IMR-90 (cell line): ENCODE measurements around the gene TBXT. TPM values are rescaled to one million over a fixed set of nuclear protein-coding genes. Genes with fewer than 3 reads are reported as not detected.

Source experiments
- ATAC-seq: fragments of 200-7000 bp; cut with Tn5 transposase; 2 replicates; pipeline ENCODE4 v1.9.1; 2020; ENCODE audit warnings: low read depth, mild to moderate bottlenecking, moderate library complexity
- BruUV-seq: library from RNA; stranded (reverse); fragments of 400-500 nt; replicated peaks from 2 replicates; lab custom pipeline; 2021; lab: Mats Ljungman, UMichigan
- CTCF ChIA-PET: fragments of 300-600 bp; formaldehyde crosslinking; extraction: SDS; loops from one replicate; lab custom pipeline; 2021; ENCODE audit warnings: antibody characterized with exemption; lab: Yijun Ruan, JAX
- POLR2A ChIA-PET: fragments of 300-600 bp; sonication (Branson Sonifier 250); formaldehyde crosslinking; loops from one replicate; lab custom pipeline; 2022; ENCODE audit warnings: antibody characterized with exemption; ENCODE audit not compliant: unreplicated experiment; lab: Charles Lee
- DNase-seq: peaks from one replicate; pipeline ENCODE4 v3.0.0; 2013
- H2AFZ ChIP-seq: replicated peaks from 2 replicates; pipeline ENCODE3; 2013; ENCODE audit warnings: low read length, mild to moderate bottlenecking; ENCODE audit not compliant: poor library complexity
- H2AK5ac ChIP-seq: 2 replicates; pipeline ENCODE4 v1.6.1; 2013; ENCODE audit warnings: low read depth, low read length, inconsistent platforms
- H2AK9ac ChIP-seq: replicated peaks from 2 replicates; pipeline ENCODE3; 2013; ENCODE audit warnings: mild to moderate bottlenecking, low read depth, low read length, moderate library complexity; ENCODE audit not compliant: poor library complexity
- H2BK120ac ChIP-seq: 2 replicates; pipeline ENCODE4 v1.6.1; 2013; ENCODE audit warnings: low read depth, low read length, inconsistent platforms
- H2BK15ac ChIP-seq: 3 replicates; pipeline ENCODE4 v1.6.1; 2013; ENCODE audit warnings: low read depth, low read length, inconsistent platforms
- H2BK20ac ChIP-seq: 2 replicates; pipeline ENCODE4 v1.6.1; 2013; ENCODE audit warnings: low read depth, mild to moderate bottlenecking, inconsistent platforms, low read length, moderate library complexity
- H2BK5ac ChIP-seq: 2 replicates; pipeline ENCODE4 v1.6.1; 2013; ENCODE audit warnings: mild to moderate bottlenecking, low read depth, low read length, inconsistent platforms; ENCODE audit not compliant: poor library complexity, severe bottlenecking
- H3K14ac ChIP-seq: replicated peaks from 2 replicates; pipeline ENCODE4 v1.6.1; 2013; ENCODE audit warnings: low read depth, low read length, inconsistent platforms
- H3K18ac ChIP-seq: 2 replicates; pipeline ENCODE4 v1.6.1; 2013; ENCODE audit warnings: low read depth, low read length, control low read depth
- H3K23ac ChIP-seq: 2 replicates; pipeline ENCODE4 v1.6.1; 2013; ENCODE audit warnings: low read depth, low read length, inconsistent platforms
- H3K27ac ChIP-seq: 2 replicates; pipeline ENCODE4 v1.5.1; 2013; ENCODE audit warnings: mild to moderate bottlenecking, control low read depth, low read length; ENCODE audit not compliant: insufficient read depth
- H3K27me3 ChIP-seq: 2 replicates; pipeline ENCODE4 v1.6.1; 2013; ENCODE audit warnings: low read length; ENCODE audit not compliant: control insufficient read depth, insufficient read depth
- H3K36me3 ChIP-seq: 2 replicates; pipeline ENCODE4 v1.6.1; 2013; ENCODE audit warnings: low read length, mixed read lengths; ENCODE audit not compliant: control insufficient read depth, insufficient read depth
- H3K4ac ChIP-seq: 2 replicates; pipeline ENCODE4 v1.6.1; 2013; ENCODE audit warnings: low read depth, low read length, inconsistent platforms
- H3K4me1 ChIP-seq: 2 replicates; pipeline ENCODE4 v1.6.1; 2013; ENCODE audit warnings: low read length, mixed read lengths; ENCODE audit not compliant: control insufficient read depth, insufficient read depth
- H3K4me2 ChIP-seq: 2 replicates; pipeline ENCODE4 v1.6.1; 2013; ENCODE audit warnings: low read depth, mild to moderate bottlenecking, control low read depth, low read length, moderate library complexity
- H3K4me3 ChIP-seq: 2 replicates; pipeline ENCODE4 v1.5.1; 2013; ENCODE audit warnings: low read depth, mild to moderate bottlenecking, control low read depth, low read length, moderate library complexity; ENCODE audit not compliant: insufficient read depth
- H3K56ac ChIP-seq: 2 replicates; pipeline ENCODE4 v1.6.1; 2013; ENCODE audit warnings: low read length, inconsistent platforms; ENCODE audit not compliant: insufficient read depth; ENCODE audit errors: extremely low read depth
- H3K79me1 ChIP-seq, 2 experiments: 2 replicates each; pipeline ENCODE4 v1.6.1; 2013; ENCODE audit warnings: low read length in 2 of 2, inconsistent platforms in 1 of 2, low read depth in 1 of 2
- H3K9ac ChIP-seq: 2 replicates; pipeline ENCODE4 v1.6.1; 2013; ENCODE audit warnings: low read depth, low read length, control low read depth
- H3K9me1 ChIP-seq: 2 replicates; pipeline ENCODE4 v1.6.1; 2013; ENCODE audit warnings: low read length, inconsistent platforms; ENCODE audit not compliant: insufficient read depth
- H3K9me3 ChIP-seq: 2 replicates; pipeline ENCODE4 v1.6.1; 2013; ENCODE audit warnings: low read length; ENCODE audit not compliant: control insufficient read depth, insufficient read depth
- H4K20me1 ChIP-seq: 2 replicates; pipeline ENCODE4 v1.6.1; 2013; ENCODE audit warnings: low read length, inconsistent platforms; ENCODE audit not compliant: insufficient read depth
- H4K5ac ChIP-seq: 2 replicates; pipeline ENCODE4 v1.6.1; 2013; ENCODE audit warnings: mild to moderate bottlenecking, low read depth, low read length, control low read depth
- H4K8ac ChIP-seq, 2 experiments: 2 replicates each; pipeline ENCODE4 v1.6.1; 2013; ENCODE audit warnings: low read depth in 2 of 2, low read length in 2 of 2, control low read depth in 1 of 2, inconsistent platforms in 1 of 2
- H4K91ac ChIP-seq: 2 replicates; pipeline ENCODE4 v1.6.1; 2013; ENCODE audit warnings: low read depth, low read length, inconsistent platforms; ENCODE audit not compliant: insufficient read depth
- ELK1 ChIP-seq: fragments of 150-350 bp; IDR thresholded peaks from 2 replicates; pipeline ENCODE4 v1.6.1; 2016; ENCODE audit warnings: low read depth, mild to moderate bottlenecking, low read length, moderate library complexity, borderline replicate concordance
- FOS ChIP-seq: fragments of 150-350 bp; IDR thresholded peaks from 2 replicates; pipeline ENCODE4 v1.6.1; 2016; ENCODE audit warnings: low read depth, low read length
- MAFK ChIP-seq: IDR thresholded peaks from 2 replicates; pipeline ENCODE4 v1.6.1; 2012; ENCODE audit warnings: low read depth, low read length, improper control_type of control experiment
- WGBS, 2 experiments: methylation state at CpG; one replicate each; pipeline versions ENCODE4 v1.1.5 to v1.1.7; 2013; ENCODE audit warnings: missing lambda C conversion rate in 2 of 2; ENCODE audit not compliant: insufficient read length in 1 of 2; ENCODE audit errors: extremely low coverage in 2 of 2; 5-methylcytosine and 5-hydroxymethylcytosine counted together
- dilution Hi-C: fragments of 300-500 bp; cut with HindIII; formaldehyde crosslinking; loops from one replicate; pipeline ENCODE4 v1.14.3; 2018; ENCODE audit warnings: low sequenced_read_pairs; ENCODE audit not compliant: unreplicated experiment
- in situ Hi-C: fragments of 300-500 bp; cut with MboI; formaldehyde crosslinking; loops from 3 replicates; pipeline ENCODE4 v1.14.3; 2019; ENCODE audit warnings: low sequenced_read_pairs, inconsistent platforms, mixed read lengths
- intact Hi-C: fragments of 100-400 bp; cut with micrococcal nuclease; formaldehyde crosslinking; loops from 2 replicates; pipeline ENCODE4 v1.10.0; 2022
- polyA plus RNA-seq, 3 experiments: library from polyadenylated mRNA; depleted of rRNA; stranded (reverse); fragments of >200 nt; gene quantifications; 2 replicates each; pipeline ENCODE4 v1.2.3, GENCODE V29; 2012; ENCODE audit warnings: low replicate concordance in 1 of 3
- total RNA-seq: library from RNA; depleted of rRNA; stranded (reverse); fragments of >200 nt; gene quantifications from 2 replicates; pipeline ENCODE4 v1.2.3, GENCODE V29; 2012

TBXT gene
- total and polyA plus RNA-seq, 2 of the 4 experiments (the other 2 are of a cell fraction): not detected

DNA sequence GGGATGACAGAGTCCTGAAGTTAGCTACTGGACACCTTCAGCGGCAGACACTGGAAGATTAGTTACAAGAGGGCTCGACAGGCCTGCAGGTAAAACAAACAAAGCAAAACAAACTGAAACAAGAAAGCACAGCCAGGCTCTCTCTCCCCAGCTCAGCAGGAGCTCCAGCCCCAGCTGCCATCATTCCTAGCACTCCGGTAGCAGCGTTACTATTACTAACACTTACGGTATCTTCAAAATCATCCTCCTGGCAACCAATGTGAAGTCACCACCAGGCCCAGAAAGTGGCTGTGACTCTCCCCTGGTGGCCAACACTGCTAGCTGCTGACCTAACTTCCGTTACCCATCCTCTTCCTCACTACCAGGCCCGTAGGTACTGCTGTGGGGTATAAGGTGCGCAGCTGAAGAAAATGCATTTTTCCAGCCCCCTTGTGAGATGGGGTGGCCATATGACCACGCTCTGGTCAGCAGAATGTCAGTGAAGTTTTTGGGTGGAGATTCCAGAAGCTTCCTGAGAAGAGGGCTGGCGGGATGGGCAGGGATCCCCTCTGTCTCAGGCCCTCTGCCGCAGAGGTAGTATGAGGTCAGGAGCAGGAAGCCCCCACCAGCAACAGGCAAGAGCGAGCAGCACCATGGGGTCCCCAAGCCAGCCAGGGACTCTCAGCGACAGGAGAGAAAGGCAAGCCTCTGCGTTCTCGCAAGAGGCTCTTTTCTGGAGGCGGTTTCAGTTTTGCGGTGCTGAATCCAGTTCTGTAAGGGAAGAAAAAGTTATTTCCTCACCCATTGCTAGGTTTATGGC, 37.4 kb upstream of the TBXT start:
- H3K9ac ChIP-seq: no peak overlapping the region

More for the DNA sequence above, 37.4 kb upstream of the TBXT start:
- Histone ChIP-seq H3K36me3 (no peaks in the 10 kb centered on the region), H3K4me1 (no peaks in the 10 kb centered on the region), H3K4ac (no peak overlapping the region), H3K79me1 (no peaks in the 10 kb centered on the region), H2AK5ac (no peak overlapping the region), H2BK120ac (no peak overlapping the region), H3K18ac (no peak overlapping the region), H4K20me1 (no peaks in the 10 kb centered on the region), H3K23ac (no peak overlapping the region), H2BK5ac (no peak overlapping the region), H4K91ac (no peak overlapping the region), H3K4me3 (no peak overlapping the region), H3K9me1 (no peaks in the 10 kb centered on the region), H2AFZ (peak overlapping the region; percentile 56), H4K8ac (no peak overlapping the region), H2BK20ac (no peak overlapping the region), H3K56ac (no peak overlapping the region), H3K14ac (no peak overlapping the region), H3K27me3 (no peaks in the 10 kb centered on the region; the same call in 1 of the 2 replicates), H3K9me3 (no peaks in the 10 kb centered on the region), H3K4me2 (no peak overlapping the region), H3K27ac (no peak overlapping the region), H2AK9ac (no peak overlapping the region), H4K5ac (no peak overlapping the region), H2BK15ac (no peak overlapping the region)
- no TSS peak for BruUV-seq
- intact Hi-C loops: no loop called here
- in situ Hi-C loops: no loop called here
- ChIA-PET CTCF (no interaction called here), POLR2A (no interaction called here)
- DNase-seq: no peak
- dilution Hi-C loops: no loop called here
- TF ChIP-seq FOS (no peak), ELK1 (no peak), MAFK (no peak)
- ATAC-seq: no peak
- WGBS, 2 experiments: 51% methylated on average over 4 of the region's 17 CpGs; no CpG with 5 or more reads in 1 of the 2 experiments
